MCF 10A (cell line): Measurements from ENCODE around the gene TUBGCP3. TPM values are rescaled to one million over a fixed set of nuclear protein-coding genes. Genes with fewer than 3 reads are reported as not detected.
"Not testable (repeated sequence)": the region's sequence is repeated elsewhere in the genome, so short reads cannot be mapped to it uniquely, and the experiment has no call there.

Experiments used
- BruUV-seq: library from RNA; stranded (reverse); fragments of 400-500 nt; replicated peaks from 2 replicates; lab custom pipeline; 2021; lab: Mats Ljungman, UMichigan
- CTCF ChIA-PET: fragments of 300-600 bp; sonication (Branson Sonifier 250); formaldehyde crosslinking; extraction: SDS; loops from one replicate; lab custom pipeline; 2021; ENCODE audit warnings: antibody characterized with exemption, inconsistent platforms; lab: Yijun Ruan, JAX
- POLR2A ChIA-PET: fragments of 300-600, 350-650 bp; sonication (Branson Sonifier 250); formaldehyde crosslinking; extraction: SDS; loops from one replicate; lab custom pipeline; 2020; ENCODE audit warnings: antibody characterized with exemption, inconsistent platforms; lab: Yijun Ruan, JAX
- DNase-seq: peaks from one replicate; pipeline ENCODE4 v3.0.0-alpha.2; 2018; ENCODE audit not compliant: unreplicated experiment
- H3K27ac Mint-ChIP-seq: one replicate; pipeline ENCODE4 v1.8.0; 2022; ENCODE audit warnings: mild to moderate bottlenecking, low read depth, mixed read lengths; ENCODE audit not compliant: unreplicated experiment
- H3K27me3 Mint-ChIP-seq: one replicate; pipeline ENCODE4 v1.8.0; 2022; ENCODE audit warnings: mixed read lengths; ENCODE audit not compliant: insufficient read depth, unreplicated experiment
- H3K36me3 Mint-ChIP-seq: one replicate; pipeline ENCODE4 v1.8.0; 2022; ENCODE audit warnings: mild to moderate bottlenecking, moderate library complexity, mixed read lengths; ENCODE audit not compliant: insufficient read depth, unreplicated experiment
- H3K4me1 Mint-ChIP-seq: one replicate; pipeline ENCODE4 v1.8.0; 2022; ENCODE audit warnings: mixed read lengths; ENCODE audit not compliant: insufficient read depth, unreplicated experiment
- H3K4me3 Mint-ChIP-seq: one replicate; pipeline ENCODE4 v1.8.0; 2022; ENCODE audit warnings: mild to moderate bottlenecking, moderate library complexity, mixed read lengths; ENCODE audit not compliant: unreplicated experiment
- H3K9me3 Mint-ChIP-seq: one replicate; pipeline ENCODE4 v1.8.0; 2022; ENCODE audit warnings: mixed read lengths; ENCODE audit not compliant: unreplicated experiment
- CTCF ChIP-seq: fragments of 200-600 bp; IDR thresholded peaks from one replicate; pipeline ENCODE4 v1.8.0; 2022; ENCODE audit warnings: antibody characterized with exemption, mild to moderate bottlenecking; ENCODE audit not compliant: unreplicated experiment
- intact Hi-C: fragments of 100-400 bp; cut with micrococcal nuclease; formaldehyde crosslinking; loops from 2 replicates; pipeline ENCODE4 v1.14.1; 2022
- total RNA-seq: library from RNA; stranded (reverse); gene quantifications from 2 replicates; pipeline ENCODE4 v1.2.3, GENCODE V29; 2022

Gene TUBGCP3
- total RNA-seq, 1 experiment from 2014 or later = 35.7 TPM

GRCh38 chr13:112486386-112487126 is 101.4 kb downstream of the TUBGCP3 start:
- H3K27ac Mint-ChIP-seq = no peak overlapping the region
- peaks cover 7% of the 10 kb centered on the region for H3K9me3 Mint-ChIP-seq
- intact Hi-C loops = no loop called here
- DNase-seq = no peak
- no TSS peak for BruUV-seq
- H3K36me3 Mint-ChIP-seq = peaks cover 20% of the 10 kb centered on the region
- H3K27me3 Mint-ChIP-seq = no peaks in the 10 kb centered on the region
- no peaks in the 10 kb centered on the region for H3K4me1 Mint-ChIP-seq
- CTCF ChIA-PET = interaction anchor here (0.6 kb wide), 1 partner anchor 456 kb away, joined by 4 read pairs; no protein-coding TSS in a partner anchor
- no peak overlapping the region for H3K4me3 Mint-ChIP-seq
- TF ChIP-seq CTCF = no peak
- POLR2A ChIA-PET = no interaction called here

GRCh38 chr13:112485814-112486213 is 102.1 kb downstream of the TUBGCP3 start:
- H3K4me1 Mint-ChIP-seq, H3K27ac Mint-ChIP-seq, CTCF ChIA-PET, H3K27me3 Mint-ChIP-seq, H3K4me3 Mint-ChIP-seq, DNase-seq, H3K9me3 Mint-ChIP-seq, intact Hi-C loops, BruUV-seq: not testable (repeated sequence)
- POLR2A ChIA-PET = interaction anchor here (0.7 kb wide), 1 partner anchor 35 kb away, joined by 3 read pairs; no protein-coding TSS in a partner anchor
- peaks cover 20% of the 10 kb centered on the region for H3K36me3 Mint-ChIP-seq

DNA sequence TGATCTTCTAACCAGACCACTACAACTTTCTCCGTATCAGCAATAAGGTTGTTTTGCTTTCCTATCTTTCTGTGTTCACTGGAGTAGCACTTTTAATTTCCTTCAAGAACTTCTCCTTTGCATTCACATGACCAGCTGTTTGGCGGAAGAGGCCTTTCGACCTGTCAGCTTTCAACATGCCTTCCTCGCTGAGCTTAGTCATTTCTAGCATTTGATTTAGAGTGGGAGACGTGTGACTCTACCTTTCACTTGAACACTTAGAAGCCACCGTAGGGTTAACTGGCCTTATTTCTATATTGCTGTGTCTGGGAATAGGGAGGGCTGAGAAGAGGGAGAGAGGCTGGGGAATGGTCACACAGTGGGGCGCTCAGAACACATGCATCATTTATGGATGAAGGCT is 104.7 kb downstream of the TUBGCP3 start:
- peaks cover 20% of the 10 kb centered on the region for H3K36me3 Mint-ChIP-seq
- no peak overlapping the region for H3K4me3 Mint-ChIP-seq
- no TSS peak for BruUV-seq
- H3K9me3 Mint-ChIP-seq = peaks cover 7% of the 10 kb centered on the region
- ChIA-PET CTCF (interaction anchor here (0.6 to 1.2 kb wide), 3 partner anchors 32 to 123 kb away, joined by 3 to 4 read pairs (median 4); no protein-coding TSS in a partner anchor), POLR2A (no interaction called here)
- H3K27me3 Mint-ChIP-seq = no peaks in the 10 kb centered on the region
- no peaks in the 10 kb centered on the region for H3K4me1 Mint-ChIP-seq
- no peak overlapping the region for H3K27ac Mint-ChIP-seq
- intact Hi-C loops = no loop called here
- no peak for DNase-seq
- TF ChIP-seq CTCF = no peak

DNA sequence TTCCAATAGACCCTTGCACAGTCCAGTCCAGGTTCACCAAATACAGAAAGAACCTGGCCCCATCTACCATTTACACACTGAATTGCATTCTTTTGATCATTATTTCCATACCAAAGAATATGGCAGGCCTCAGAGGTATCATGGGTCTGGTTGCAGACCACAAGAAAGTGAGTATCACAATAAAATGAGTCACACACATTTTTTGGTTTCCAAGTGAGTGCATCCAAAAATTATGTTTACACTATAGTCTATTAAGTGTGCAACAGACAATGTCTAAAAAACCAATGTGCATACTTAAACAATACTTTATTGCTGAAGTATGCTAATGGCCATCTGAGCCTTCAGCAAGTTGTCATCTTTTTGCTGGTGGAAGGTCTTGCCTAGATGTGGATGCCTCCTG is 106.5 kb downstream of the TUBGCP3 start:
- intact Hi-C loops = no loop called here
- H3K9me3 Mint-ChIP-seq = peaks cover 7% of the 10 kb centered on the region
- no peaks in the 10 kb centered on the region for H3K4me1 Mint-ChIP-seq
- ChIA-PET CTCF (no interaction called here), POLR2A (no interaction called here)
- no peak overlapping the region for H3K4me3 Mint-ChIP-seq
- no peaks in the 10 kb centered on the region for H3K27me3 Mint-ChIP-seq
- BruUV-seq = no TSS peak
- DNase-seq = no peak
- TF ChIP-seq CTCF = no peak
- H3K36me3 Mint-ChIP-seq = peaks cover 14% of the 10 kb centered on the region
- no peak overlapping the region for H3K27ac Mint-ChIP-seq
